GM12892 (cell line): Measurements from ENCODE around the gene CTSL.

Experiments
- POLR2A ChIP-seq: IDR thresholded peaks from 2 replicates; pipeline ENCODE4 v1.6.1; 2011; ENCODE audit warnings: low read depth, low read length, control low read depth
- POLR2AphosphoS5 ChIP-seq: IDR thresholded peaks from 2 replicates; pipeline ENCODE4 v1.6.1; 2011; ENCODE audit warnings: low read depth, low read length, control low read depth

DNA sequence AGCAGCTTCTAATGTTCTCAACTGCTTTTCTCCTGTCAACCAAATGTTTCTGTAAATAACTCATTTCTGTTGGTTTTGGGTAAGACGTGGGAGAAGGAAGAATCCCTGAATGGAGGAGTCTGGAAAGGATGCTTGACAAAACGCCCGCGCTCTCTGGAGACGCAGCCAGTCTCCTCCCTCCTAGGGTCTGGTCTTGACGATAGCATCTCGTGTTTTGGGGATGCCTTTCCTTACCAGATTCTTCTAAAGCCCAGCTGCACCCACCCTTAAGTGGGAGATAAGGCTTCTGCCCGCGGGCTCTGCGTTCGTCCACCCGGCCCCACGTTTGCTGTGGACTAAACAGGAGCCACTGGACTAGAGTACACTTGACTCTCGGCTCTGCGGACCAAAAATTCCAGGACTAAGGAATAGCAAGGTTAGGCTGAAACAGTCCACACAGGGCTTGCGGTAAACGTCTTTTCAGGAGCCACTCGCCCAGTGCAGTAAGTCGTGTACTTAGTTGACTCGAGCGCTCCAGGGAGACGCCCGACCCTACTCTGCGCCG is 491 bp upstream of the CTSL start:
- no peak for TF ChIP-seq POLR2A
- no peak for TF ChIP-seq POLR2AphosphoS5
